H1 (cell line): ENCODE measurements around the gene SCAF11. TPM values are rescaled to one million over a fixed set of nuclear protein-coding genes. Genes with fewer than 3 reads are reported as not detected.
A peak's percentile ranks its signal among the peaks of the same experiment; 100 is the strongest.

ENCODE experiments used
- CTCF ChIA-PET: fragments of 300-600 bp; sonication (Branson Sonifier 250); formaldehyde crosslinking; loops from one replicate; lab custom pipeline; 2021; ENCODE audit not compliant: partially characterized antibody; lab: Charles Lee
- POLR2A ChIA-PET: fragments of 300-600 bp; sonication (Branson Sonifier 250); formaldehyde crosslinking; loops from one replicate; lab custom pipeline; 2021; ENCODE audit warnings: inconsistent platforms; ENCODE audit not compliant: partially characterized antibody; lab: Charles Lee
- DNase-seq, 2 experiments: peaks; one replicate each; pipeline versions ENCODE4 v3.0.0 to v3.0.0-alpha.2; 2010 to 2022; ENCODE audit warnings: low spot score in 2 of 2, low read depth in 1 of 2, mixed read lengths in 1 of 2
- FAIRE-seq: peaks from 2 replicates; lab custom pipeline; 2011; peaks lifted over from hg19 to GRCh38; lab: Jason Lieb, UNC
- H2AFZ ChIP-seq: 2 replicates; pipeline ENCODE4 v1.8.1; 2012; ENCODE audit warnings: low read length, inconsistent platforms
- H2AK5ac ChIP-seq: 2 replicates; pipeline ENCODE4 v1.6.1; 2013; ENCODE audit warnings: low read depth, low read length
- H2BK120ac ChIP-seq: replicated peaks from 2 replicates; pipeline ENCODE3; 2013; ENCODE audit warnings: low read depth, low read length, inconsistent platforms
- H2BK12ac ChIP-seq: 2 replicates; pipeline ENCODE4 v1.6.1; 2013; ENCODE audit warnings: low read depth, low read length
- H2BK15ac ChIP-seq: 2 replicates; pipeline ENCODE4 v1.6.1; 2013; ENCODE audit warnings: low read length
- H2BK20ac ChIP-seq: 2 replicates; pipeline ENCODE4 v1.6.1; 2013; ENCODE audit warnings: low read length
- H2BK5ac ChIP-seq: 2 replicates; pipeline ENCODE4 v1.6.1; 2013; ENCODE audit warnings: low read depth, low read length
- H3K14ac ChIP-seq: 2 replicates; pipeline ENCODE4 v1.6.1; 2013; ENCODE audit warnings: inconsistent platforms; ENCODE audit not compliant: insufficient read length
- H3K18ac ChIP-seq: 2 replicates; pipeline ENCODE4 v1.6.1; 2013; ENCODE audit warnings: low read length; ENCODE audit errors: extremely low read depth
- H3K23ac ChIP-seq: 2 replicates; pipeline ENCODE4 v1.6.1; 2013; ENCODE audit warnings: inconsistent platforms; ENCODE audit not compliant: insufficient read length
- H3K23me2 ChIP-seq: 2 replicates; pipeline ENCODE4 v1.6.1; 2013; ENCODE audit warnings: low read depth, low read length
- H3K27ac ChIP-seq: 2 replicates; pipeline ENCODE4 v1.6.1; 2011; ENCODE audit warnings: low read depth, low read length, inconsistent platforms
- H3K27me3 ChIP-seq, 4 experiments: replicated peaks in 1 of 4; 1 replicate in 1 of 4; 2 replicates in 3 of 4; pipeline versions ENCODE4 v1.6.1 to v1.8.1; 2011 to 2013; ENCODE audit warnings: low read length in 3 of 4, mild to moderate bottlenecking in 3 of 4, inconsistent platforms in 2 of 4, mixed read lengths in 2 of 4, moderate library complexity in 1 of 4; ENCODE audit not compliant: control insufficient read depth in 3 of 4, insufficient read depth in 3 of 4; ENCODE audit errors: extremely low read depth in 1 of 4
- H3K36me3 ChIP-seq, 4 experiments: 2 replicates each; pipeline versions ENCODE4 v1.6.1 to v1.8.1; 2011 to 2013; ENCODE audit warnings: mild to moderate bottlenecking in 4 of 4, low read length in 3 of 4, moderate library complexity in 2 of 4, control low read depth in 1 of 4, inconsistent platforms in 1 of 4; ENCODE audit not compliant: insufficient read depth in 4 of 4, control insufficient read depth in 2 of 4
- H3K4ac ChIP-seq: replicated peaks from 2 replicates; pipeline ENCODE3; 2013; ENCODE audit warnings: low read length, low read depth, mixed read lengths, inconsistent platforms; ENCODE audit not compliant: insufficient read length
- H3K4me1 ChIP-seq, 4 experiments: replicated peaks in 1 of 4; 1 replicate in 1 of 4; 2 replicates in 3 of 4; pipeline versions ENCODE4 v1.6.1 to v1.8.1; 2011 to 2013; ENCODE audit warnings: low read length in 3 of 4, inconsistent platforms in 2 of 4, mixed read lengths in 1 of 4; ENCODE audit not compliant: insufficient read depth in 4 of 4, control insufficient read depth in 3 of 4
- H3K4me2 ChIP-seq, 2 experiments: 2 replicates each; pipeline versions ENCODE4 v1.6.1 to v1.8.1; 2011 to 2013; ENCODE audit warnings: low read depth in 2 of 2, low read length in 2 of 2, control low read depth in 1 of 2, inconsistent platforms in 1 of 2, mild to moderate bottlenecking in 1 of 2; ENCODE audit not compliant: insufficient read depth in 1 of 2
- H3K4me3 ChIP-seq, 4 experiments: fragments of 200-600, 300-600 bp in 1 of 4; sonication (generic), shearing (Covaris generic), sonication (Bioruptor Twin) in 1 of 4; 2 replicates each; pipeline versions ENCODE4 v1.5.1 to v1.8.1; 2011 to 2016; ENCODE audit warnings: low read length in 4 of 4, low read depth in 3 of 4, control low read depth in 2 of 4, inconsistent platforms in 2 of 4, mild to moderate bottlenecking in 2 of 4, mixed read lengths in 1 of 4, moderate library complexity in 1 of 4; ENCODE audit not compliant: insufficient read depth in 2 of 4; ENCODE audit errors: extremely low read depth in 1 of 4
- H3K56ac ChIP-seq: replicated peaks from 2 replicates; pipeline ENCODE3; 2013; ENCODE audit warnings: low read depth, mild to moderate bottlenecking, mixed read lengths, low read length, inconsistent platforms; ENCODE audit not compliant: insufficient read length
- H3K79me1 ChIP-seq: 2 replicates; pipeline ENCODE4 v1.6.1; 2013; ENCODE audit warnings: low read depth, low read length, control low read depth
- H3K79me2 ChIP-seq, 2 experiments: 2 replicates each; pipeline versions ENCODE4 v1.6.1 to v1.8.1; 2012 to 2013; ENCODE audit warnings: low read length in 2 of 2, mild to moderate bottlenecking in 2 of 2, inconsistent platforms in 1 of 2; ENCODE audit not compliant: insufficient read depth in 2 of 2, control insufficient read depth in 1 of 2
- H3K9ac ChIP-seq, 4 experiments: replicated peaks in 1 of 4; 1 replicate in 1 of 4; 2 replicates in 3 of 4; pipeline versions ENCODE4 v1.6.1 to v1.8.1; 2011 to 2013; ENCODE audit warnings: low read depth in 3 of 4, low read length in 3 of 4, control low read depth in 2 of 4, mild to moderate bottlenecking in 2 of 4, moderate library complexity in 2 of 4, inconsistent platforms in 1 of 4; ENCODE audit errors: extremely low read depth in 1 of 4
- H3K9me3 ChIP-seq, 2 experiments: 2 replicates each; pipeline versions ENCODE4 v1.6.1 to v1.8.1; 2012 to 2013; ENCODE audit warnings: mild to moderate bottlenecking in 2 of 2, moderate library complexity in 2 of 2, control low read depth in 1 of 2, inconsistent platforms in 1 of 2, low read depth in 1 of 2, low read length in 1 of 2, mixed read lengths in 1 of 2; ENCODE audit not compliant: insufficient read depth in 2 of 2
- H4K20me1 ChIP-seq, 2 experiments: replicated peaks in 1 of 2; 2 replicates each; pipeline versions ENCODE3 to v1.8.1; 2011 to 2013; ENCODE audit warnings: inconsistent platforms in 2 of 2, low read length in 2 of 2, mild to moderate bottlenecking in 1 of 2; ENCODE audit not compliant: insufficient read depth in 2 of 2, control insufficient read depth in 1 of 2
- H4K5ac ChIP-seq: 2 replicates; pipeline ENCODE4 v1.6.1; 2013; ENCODE audit warnings: low read length, low read depth, mixed read lengths, inconsistent platforms; ENCODE audit not compliant: insufficient read length
- H4K8ac ChIP-seq: 2 replicates; pipeline ENCODE4 v1.8.0; 2013; ENCODE audit warnings: mild to moderate bottlenecking, moderate library complexity, low read length, inconsistent platforms; ENCODE audit not compliant: insufficient read depth; ENCODE audit errors: extremely low read depth
- H4K91ac ChIP-seq: replicated peaks from 2 replicates; pipeline ENCODE3; 2013; ENCODE audit warnings: low read length, mixed read lengths, inconsistent platforms; ENCODE audit not compliant: insufficient read length
- BRCA1 ChIP-seq: IDR thresholded peaks from 2 replicates; pipeline ENCODE4 v1.6.1; 2012; ENCODE audit warnings: low read depth, low read length, improper control_type of control experiment
- WGBS, 2 experiments: shearing (Covaris generic) in 1 of 2; methylation state at CpG; one replicate each; pipeline versions ENCODE4 v1.1.6 to v1.1.7; 2013 to 2015; ENCODE audit warnings: low lambda C conversion rate in 2 of 2, mixed read lengths in 2 of 2, inconsistent platforms in 1 of 2, low coverage in 1 of 2, missing lambda C conversion rate in 1 of 2; ENCODE audit not compliant: insufficient replicate concordance in 2 of 2, insufficient coverage in 1 of 2, insufficient read length in 1 of 2; ENCODE audit errors: extremely low coverage in 1 of 2, missing lambda C conversion rate in 1 of 2; 5-methylcytosine and 5-hydroxymethylcytosine counted together
- long read RNA-seq, 2 experiments: library from RNA in 1 of 2; library from capped mRNA in 1 of 2; stranded (forward); transcript quantifications; one replicate each; pipeline ENCODE4 v2.0.0, GENCODE V29; 2021; ENCODE audit warnings: inconsistent platforms in 1 of 2
- polyA minus RNA-seq, 3 experiments: library from RNA; depleted of rRNA, polyadenylated mRNA; stranded (reverse); fragments of >200 nt; gene quantifications; 1 replicate in 2 of 3; 2 replicates in 1 of 3; pipeline ENCODE4 v1.2.3, GENCODE V29; 2011
- polyA plus RNA-seq, 7 experiments: library from polyadenylated mRNA; depleted of rRNA in 3 of 7; stranded (reverse) in 5 of 7; unstranded in 2 of 7; fragments of >200 nt in 5 of 7; fragments of 200-250 nt in 2 of 7; gene quantifications; 1 replicate in 5 of 7; 2 replicates in 1 of 7; 4 replicates in 1 of 7; pipeline versions ENCODE4 v1.2.1 to v1.2.3, GENCODE V29; 2011 to 2013; ENCODE audit warnings: missing spikeins in 2 of 7, mixed read lengths in 2 of 7
- total RNA-seq: library from RNA; stranded (reverse); fragmentation: NEBNext Ultra II Directional; extraction: Animal tissue kit (Norgen Biotek cat#: 25700); gene quantifications from 2 replicates; pipeline ENCODE4 v1.2.1, GENCODE V29; 2021

SCAF11 gene, protein sequence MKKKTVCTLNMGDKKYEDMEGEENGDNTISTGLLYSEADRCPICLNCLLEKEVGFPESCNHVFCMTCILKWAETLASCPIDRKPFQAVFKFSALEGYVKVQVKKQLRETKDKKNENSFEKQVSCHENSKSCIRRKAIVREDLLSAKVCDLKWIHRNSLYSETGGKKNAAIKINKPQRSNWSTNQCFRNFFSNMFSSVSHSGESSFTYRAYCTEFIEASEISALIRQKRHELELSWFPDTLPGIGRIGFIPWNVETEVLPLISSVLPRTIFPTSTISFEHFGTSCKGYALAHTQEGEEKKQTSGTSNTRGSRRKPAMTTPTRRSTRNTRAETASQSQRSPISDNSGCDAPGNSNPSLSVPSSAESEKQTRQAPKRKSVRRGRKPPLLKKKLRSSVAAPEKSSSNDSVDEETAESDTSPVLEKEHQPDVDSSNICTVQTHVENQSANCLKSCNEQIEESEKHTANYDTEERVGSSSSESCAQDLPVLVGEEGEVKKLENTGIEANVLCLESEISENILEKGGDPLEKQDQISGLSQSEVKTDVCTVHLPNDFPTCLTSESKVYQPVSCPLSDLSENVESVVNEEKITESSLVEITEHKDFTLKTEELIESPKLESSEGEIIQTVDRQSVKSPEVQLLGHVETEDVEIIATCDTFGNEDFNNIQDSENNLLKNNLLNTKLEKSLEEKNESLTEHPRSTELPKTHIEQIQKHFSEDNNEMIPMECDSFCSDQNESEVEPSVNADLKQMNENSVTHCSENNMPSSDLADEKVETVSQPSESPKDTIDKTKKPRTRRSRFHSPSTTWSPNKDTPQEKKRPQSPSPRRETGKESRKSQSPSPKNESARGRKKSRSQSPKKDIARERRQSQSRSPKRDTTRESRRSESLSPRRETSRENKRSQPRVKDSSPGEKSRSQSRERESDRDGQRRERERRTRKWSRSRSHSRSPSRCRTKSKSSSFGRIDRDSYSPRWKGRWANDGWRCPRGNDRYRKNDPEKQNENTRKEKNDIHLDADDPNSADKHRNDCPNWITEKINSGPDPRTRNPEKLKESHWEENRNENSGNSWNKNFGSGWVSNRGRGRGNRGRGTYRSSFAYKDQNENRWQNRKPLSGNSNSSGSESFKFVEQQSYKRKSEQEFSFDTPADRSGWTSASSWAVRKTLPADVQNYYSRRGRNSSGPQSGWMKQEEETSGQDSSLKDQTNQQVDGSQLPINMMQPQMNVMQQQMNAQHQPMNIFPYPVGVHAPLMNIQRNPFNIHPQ (N-terminal part only)
- total RNA-seq, result 77.6 and 77.8 TPM in 2 replicates
- polyA plus RNA-seq (2011; rRNA removed), result 7.1 and 15.1 TPM in 2 replicates
- polyA plus RNA-seq (2011; cell fraction: cytosol; rRNA removed), result 23.4 TPM
- 12.2 TPM for polyA plus RNA-seq (2011; cell fraction: nucleus; rRNA removed)
- polyA plus RNA-seq (2012, experiment 1 of 2), result 31.1 to 54.5 TPM (median 43.8 TPM) in 4 replicates
- 3.6 TPM for polyA plus RNA-seq (2012, experiment 2 of 2)
- polyA plus RNA-seq (2013, experiment 1 of 2), result 52.1 TPM
- polyA plus RNA-seq (2013, experiment 2 of 2), result 47.8 TPM
- polyA minus RNA-seq (2011; rRNA and poly(A)+ RNA removed), result 70.8 and 99.3 TPM in 2 replicates
- polyA minus RNA-seq (2011; cell fraction: cytosol; rRNA and poly(A)+ RNA removed), result 38.0 TPM
- 90.7 TPM for polyA minus RNA-seq (2011; cell fraction: nucleus; rRNA and poly(A)+ RNA removed)
- long read RNA-seq, experiment 1, full-length matches to known transcripts, result 13 of 35 reads
- long read RNA-seq, experiment 1, partial matches to known transcripts, result 2 of 35 reads
- long read RNA-seq, experiment 1, other reads (novel, unspliced or antisense), result 20 of 35 reads
- long read RNA-seq, experiment 2, full-length matches to known transcripts, result 12 of 31 reads
- long read RNA-seq, experiment 2, partial matches to known transcripts, result 14 of 31 reads
- long read RNA-seq, experiment 2, other reads (novel, unspliced or antisense), result 5 of 31 reads

- Histone ChIP-seq H3K18ac (peak within 1 kb of the TSS; percentile 87), H3K23ac (no peak within 1 kb of the TSS), H3K27ac (peak within 1 kb of the TSS; percentile 88), H3K36me3 (no peaks in the 10 kb centered on the region; a peak in 1 of 8 replicates), H3K23me2 (peaks cover 6% of the 10 kb centered on the region), H2BK5ac (peak within 1 kb of the TSS; percentile 91), H4K8ac (peak within 1 kb of the TSS; percentile 92; the same call in 1 of the 2 replicates), H3K79me2 (peaks cover 0 to 40% of the 10 kb centered on the region in 2 experiments; a peak in 3 of 4 replicates), H3K9me3 (no peaks in the 10 kb centered on the region; a peak in 1 of 4 replicates), H2BK15ac (0 out of 2 replicates have a peak within 1 kb of the TSS, but pooled peaks have one; percentile 46), H2BK20ac (0 out of 2 replicates have a peak within 1 kb of the TSS, but pooled peaks have one; percentile 80), H3K14ac (no peak within 1 kb of the TSS), H3K56ac (peak within 1 kb of the TSS; percentile 83), H3K4me3 (peak within 1 kb of the TSS; percentile 47 to 99 (median 92)), H3K79me1 (no peaks in the 10 kb centered on the region), H4K20me1 (no peaks in the 10 kb centered on the region), H4K91ac (peak within 1 kb of the TSS; percentile 61), H3K4ac (peak within 1 kb of the TSS; percentile 0), H3K9ac (peak within 1 kb of the TSS; percentile 18 to 93 (median 89)), H2AK5ac (no peak within 1 kb of the TSS), H3K4me2 (peak within 1 kb of the TSS; percentile 89 to 96), H2BK120ac (no peak within 1 kb of the TSS), H2AFZ (peak within 1 kb of the TSS; percentile 65; the same call in 1 of the 2 replicates), H3K4me1 (peaks cover 0 to 5% (median 2%) of the 10 kb centered on the region in 4 experiments; a peak in 4 of 7 replicates), H2BK12ac (peak within 1 kb of the TSS; percentile 65), H4K5ac (peak within 1 kb of the TSS; percentile 73), H3K27me3 (peaks cover 0 to 4% (median 0%) of the 10 kb centered on the region in 4 experiments; a peak in 1 of 7 replicates)
- DNase-seq, result peak; percentile 100
- CTCF ChIA-PET, result interaction anchor here (0.9 to 1.7 kb wide), 11 partner anchors 8 to 197 kb away, joined by 3 to 5 read pairs (median 3); no protein-coding TSS in a partner anchor
- POLR2A ChIA-PET, result interaction anchor here (0.7 to 2.3 kb wide), 12 partner anchors 8 to 447 kb away, joined by 3 to 9 read pairs (median 4); partner anchors contain the start of genes ARID2 and SLC38A1
- 10% methylated on average over 49 of the region's 54 CpGs; no CpG with 5 or more reads in 1 of the 2 experiments for WGBS, 2 experiments
- peak; percentile 24 for FAIRE-seq
- TF ChIP-seq BRCA1, result 0 out of 2 replicates have a peak, but pooled peaks have one; percentile 19
These were observed at the start of gene SCAF11 for GRCh38 chr12:45990468-45991283. TSS of gene SCAF11 (minus strand) at chr12:45990574. CDS start at chr12:45964167, 26,407 bp downstream.
